ENCODE data around the gene RNF213.
"Not testable (repeated sequence)": the region's sequence is repeated elsewhere in the genome, so short reads cannot be mapped to it uniquely, and the experiment has no call there.

RNF213 gene

GRCh38 chr17:80223838-80224497 is 36.7 kb upstream of the RNF213 start:
- no peak for DNase-seq (ENCODE audit: low read depth in 4 of 4, low spot score in 1 of 4)

GRCh38 chr17:80224683-80225082 is 36.0 kb upstream of the RNF213 start:
- DNase-seq (ENCODE audit: low read depth in 4 of 4, low spot score in 1 of 4), result no peak

- no peak for DNase-seq (ENCODE audit: low read depth in 4 of 4, low spot score in 1 of 4)
These were observed 35.4 kb upstream of the RNF213 start for GRCh38 chr17:80225230-80225629.

DNA sequence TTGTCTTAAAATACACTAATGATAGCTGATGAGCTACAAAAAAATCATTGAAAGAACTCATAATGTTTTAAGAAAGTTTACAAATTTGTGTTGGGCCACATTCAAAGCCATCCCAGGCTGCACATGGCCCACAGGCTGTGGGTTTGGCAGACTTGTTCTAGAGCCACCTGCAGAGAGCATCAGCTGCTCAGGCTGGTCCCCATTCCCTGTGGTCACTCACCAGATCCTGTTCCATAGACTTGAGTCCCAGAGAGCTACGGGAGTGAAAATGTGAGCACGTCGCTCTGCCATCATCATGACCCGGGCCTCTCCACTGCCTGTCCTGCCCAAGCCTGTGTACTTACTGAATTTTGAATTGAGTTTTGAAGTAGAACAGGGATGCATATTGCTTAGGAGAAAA is 33.5 kb upstream of the RNF213 start:
- no peak for DNase-seq (ENCODE audit: low read depth in 4 of 4, low spot score in 1 of 4)

DNA sequence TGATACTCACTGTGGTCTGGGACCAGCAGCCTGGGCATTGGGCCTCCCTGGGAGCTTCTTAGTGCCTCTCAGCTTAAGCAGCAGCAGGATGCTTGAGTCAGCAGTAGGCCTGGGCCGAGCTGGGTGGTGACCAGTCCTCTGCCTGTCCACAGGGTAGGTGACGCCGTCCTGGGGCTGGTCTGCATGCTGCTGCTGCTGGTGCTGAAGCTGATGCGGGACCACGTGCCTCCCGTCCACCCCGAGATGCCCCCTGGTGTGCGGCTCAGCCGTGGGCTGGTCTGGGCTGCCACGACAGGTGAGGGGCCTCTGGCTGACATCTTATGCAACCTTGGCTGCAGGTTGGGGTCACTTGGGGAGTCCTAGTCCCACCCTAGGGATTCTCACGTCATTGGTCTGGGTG is 33.0 kb upstream of the RNF213 start:
- DNase-seq (ENCODE audit: low read depth in 4 of 4, low spot score in 1 of 4), result no peak

DNA sequence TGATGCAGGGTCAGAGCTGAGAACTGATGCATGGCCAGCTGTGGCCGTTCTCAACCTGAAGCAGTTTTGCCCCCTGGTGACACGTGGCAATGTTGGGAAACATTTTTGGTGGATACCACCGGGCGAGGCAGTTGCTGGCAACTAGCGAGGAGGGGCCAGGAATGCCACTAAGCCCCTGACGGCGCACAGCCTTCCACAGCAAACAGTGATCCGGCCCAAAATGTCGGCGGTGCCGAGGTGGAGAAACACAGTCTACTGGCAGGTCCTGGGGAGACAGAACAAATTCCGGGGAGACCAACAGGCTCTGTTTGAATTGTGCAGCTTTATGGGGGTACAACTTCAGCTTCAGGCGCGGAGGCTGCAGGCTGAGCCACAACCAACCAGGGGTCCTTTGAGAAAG is 32.2 kb upstream of the RNF213 start:
- no peak for DNase-seq (ENCODE audit: low read depth in 4 of 4, low spot score in 1 of 4)

- DNase-seq (ENCODE audit: low read depth in 4 of 4, low spot score in 1 of 4), result no peak
These were observed 31.6 kb upstream of the RNF213 start for GRCh38 chr17:80229011-80229410.

- DNase-seq (ENCODE audit: low read depth in 4 of 4, low spot score in 1 of 4), result no peak
These were observed 28.2 kb upstream of the RNF213 start for GRCh38 chr17:80232438-80232837.

- DNase-seq (ENCODE audit: low read depth in 4 of 4, low spot score in 1 of 4), result no peak
These were observed 27.4 kb upstream of the RNF213 start for GRCh38 chr17:80233202-80233601.

DNA sequence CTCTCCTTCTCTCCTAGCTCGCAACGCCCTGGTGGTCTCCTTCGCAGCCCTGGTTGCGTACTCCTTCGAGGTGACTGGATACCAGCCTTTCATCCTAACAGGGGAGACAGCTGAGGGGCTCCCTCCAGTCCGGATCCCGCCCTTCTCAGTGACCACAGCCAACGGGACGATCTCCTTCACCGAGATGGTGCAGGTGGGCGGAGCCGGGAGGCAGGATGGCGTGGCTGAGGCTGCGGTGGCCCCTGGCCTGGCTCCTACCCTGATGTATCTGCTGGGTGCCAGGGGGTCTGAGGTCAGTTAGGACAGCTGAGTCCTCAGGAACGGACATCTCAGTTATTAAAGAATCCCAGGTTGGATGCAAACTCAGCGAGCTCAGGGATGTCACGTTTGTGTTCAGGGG is 23.7 kb upstream of the RNF213 start:
- DNase-seq (ENCODE audit: low read depth in 4 of 4, low spot score in 1 of 4), result no peak

GRCh38 chr17:80237386-80237785 is 23.3 kb upstream of the RNF213 start:
- no peak for DNase-seq (ENCODE audit: low read depth in 4 of 4, low spot score in 1 of 4)

DNA sequence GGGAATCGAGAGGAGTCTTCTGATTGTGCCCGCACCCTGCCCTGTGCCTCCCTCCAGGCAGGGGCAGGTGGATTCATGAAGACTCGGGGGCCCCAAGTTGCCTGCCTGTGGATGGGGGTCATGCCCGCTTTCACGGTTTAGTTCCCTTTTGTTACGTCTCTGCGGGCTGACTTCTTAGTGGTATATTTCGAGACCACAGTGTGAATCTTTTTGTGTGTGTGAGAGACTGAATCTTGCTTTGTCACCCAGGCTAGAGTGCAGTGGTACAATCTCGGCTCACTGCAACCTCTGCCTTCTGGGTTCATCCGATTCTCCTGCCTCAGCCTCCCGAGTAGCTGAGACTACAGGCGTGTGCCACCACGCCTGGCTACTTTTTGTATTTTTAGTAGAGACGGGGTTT is 18.1 kb upstream of the RNF213 start:
- no peak for DNase-seq (ENCODE audit: low read depth in 4 of 4, low spot score in 1 of 4)

GRCh38 chr17:80243526-80244433 is 16.9 kb upstream of the RNF213 start:
- no peak for DNase-seq (ENCODE audit: low read depth in 4 of 4, low spot score in 1 of 4)

GRCh38 chr17:80244448-80244847 is 16.2 kb upstream of the RNF213 start:
- not testable (repeated sequence) for DNase-seq (ENCODE audit: low read depth in 4 of 4, low spot score in 1 of 4)

- no peak for DNase-seq (ENCODE audit: low read depth in 4 of 4, low spot score in 1 of 4)
These were observed 15.7 kb upstream of the RNF213 start for GRCh38 chr17:80244871-80245509.

DNA sequence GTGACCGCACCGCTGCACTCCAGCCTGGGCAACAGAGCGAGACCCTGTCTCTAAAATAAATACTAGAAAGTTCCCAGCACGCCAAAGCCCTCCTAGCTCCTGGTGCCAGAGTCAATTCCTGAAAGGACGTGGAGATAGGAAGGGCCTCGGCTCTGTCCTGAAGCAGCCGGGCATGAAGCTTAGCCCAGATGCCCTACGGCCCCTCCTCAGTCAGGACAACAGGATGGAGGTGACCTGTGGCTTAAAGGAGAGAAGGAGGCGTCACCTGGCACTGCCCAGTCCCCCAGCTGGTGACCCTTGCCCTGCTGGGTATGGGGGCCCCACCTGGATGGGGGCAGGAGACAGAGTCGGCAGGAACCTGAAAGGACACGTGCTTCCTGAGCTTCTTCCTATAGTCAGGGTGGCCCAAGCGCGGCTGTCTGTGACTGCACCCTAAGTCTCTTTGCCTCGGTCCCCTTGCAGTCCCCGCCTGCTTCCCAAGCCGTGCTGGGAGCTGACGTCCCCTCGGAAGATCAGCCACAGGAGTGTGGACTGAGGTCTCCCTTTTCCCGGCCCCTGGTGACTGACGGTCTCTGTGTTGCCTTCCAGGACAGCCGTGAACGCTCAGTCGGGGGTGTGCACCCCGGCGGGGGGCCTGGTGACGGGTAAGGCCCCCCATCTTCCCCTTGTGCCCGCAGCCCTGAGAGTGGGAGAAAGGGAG is 14.9 kb upstream of the RNF213 start:
- no peak for DNase-seq (ENCODE audit: low read depth in 4 of 4, low spot score in 1 of 4)

DNA sequence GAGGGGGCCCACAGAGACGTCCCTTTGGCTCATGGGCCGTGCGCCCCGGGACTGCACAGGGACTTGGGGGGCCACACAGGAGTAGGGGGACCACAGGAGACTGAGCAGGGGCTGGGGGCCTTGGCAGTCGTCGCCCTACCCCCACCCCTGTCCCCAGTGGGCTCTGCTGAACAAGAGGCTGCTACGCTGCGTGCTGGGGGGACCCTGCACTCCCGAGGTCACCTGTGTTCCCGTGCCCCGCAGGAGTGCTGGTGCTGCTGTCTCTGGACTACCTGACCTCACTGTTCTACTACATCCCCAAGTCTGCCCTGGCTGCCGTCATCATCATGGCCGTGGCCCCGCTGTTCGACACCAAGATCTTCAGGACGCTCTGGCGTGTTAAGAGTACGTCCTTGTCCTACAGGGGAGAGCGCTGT is 14.4 kb upstream of the RNF213 start:
- no peak for DNase-seq (ENCODE audit: low read depth in 4 of 4, low spot score in 1 of 4)

DNA sequence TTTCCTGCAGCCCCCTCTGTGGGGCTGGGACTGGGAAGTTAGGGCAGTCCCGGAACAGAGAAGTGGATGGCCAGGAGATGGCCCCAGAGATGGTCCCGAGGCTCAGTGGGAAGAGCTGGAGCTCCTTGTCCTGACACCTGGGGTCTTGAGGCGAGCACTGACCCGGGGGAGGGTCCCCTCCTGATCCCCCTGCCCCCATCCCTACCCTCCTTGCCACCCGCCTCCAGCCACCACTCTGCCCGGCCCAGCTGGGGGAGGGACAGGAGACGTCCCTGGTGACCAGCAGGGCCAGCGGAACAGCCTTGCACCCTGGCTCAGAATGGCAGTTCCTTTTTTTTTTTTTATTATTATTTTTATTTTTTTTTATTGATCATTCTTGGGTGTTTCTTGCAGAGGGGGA is 13.9 kb upstream of the RNF213 start:
- no peak for DNase-seq (ENCODE audit: low read depth in 4 of 4, low spot score in 1 of 4)

- DNase-seq (ENCODE audit: low read depth in 4 of 4, low spot score in 1 of 4), result no peak
These were observed 13.1 kb upstream of the RNF213 start for GRCh38 chr17:80247561-80247960.

DNA sequence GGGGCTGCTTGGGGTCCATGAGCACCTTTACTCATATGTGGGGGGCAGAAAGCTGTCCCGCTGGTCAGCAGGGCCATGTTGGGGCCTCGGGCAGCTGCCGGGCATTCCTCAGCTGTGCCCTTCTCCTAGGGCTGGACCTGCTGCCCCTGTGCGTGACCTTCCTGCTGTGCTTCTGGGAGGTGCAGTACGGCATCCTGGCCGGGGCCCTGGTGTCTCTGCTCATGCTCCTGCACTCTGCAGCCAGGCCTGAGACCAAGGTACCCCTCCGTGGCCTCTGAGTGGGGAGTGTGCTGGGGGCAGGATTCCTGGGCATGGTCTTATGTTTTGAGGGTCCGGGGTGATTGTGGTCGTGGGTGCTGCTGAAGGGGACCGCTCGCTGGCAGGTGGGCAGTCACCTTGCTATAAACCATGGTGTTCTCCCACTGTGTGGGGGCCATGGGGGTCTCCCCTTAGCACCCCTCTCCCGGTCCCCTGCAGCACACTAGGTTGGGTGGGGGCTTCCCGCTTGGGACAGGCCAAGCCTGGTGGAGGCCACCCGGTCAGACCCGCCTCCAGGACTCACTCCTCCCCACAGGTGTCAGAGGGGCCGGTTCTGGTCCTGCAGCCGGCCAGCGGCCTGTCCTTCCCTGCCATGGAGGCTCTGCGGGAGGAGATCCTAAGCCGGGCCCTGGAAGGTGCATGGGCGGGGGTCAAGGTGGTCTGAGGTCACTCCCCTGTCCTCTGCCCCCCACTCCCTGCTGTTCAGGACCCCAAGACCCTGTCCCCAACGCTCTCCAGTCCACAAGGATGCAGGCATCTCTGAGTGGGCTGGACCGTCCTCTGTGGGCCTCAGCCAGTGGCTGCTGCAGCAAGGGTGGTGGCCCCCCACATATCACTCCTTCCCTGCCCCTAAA is 12.4 kb upstream of the RNF213 start:
- DNase-seq (ENCODE audit: low read depth in 4 of 4, low spot score in 1 of 4), result no peak

All from stimulated activated CD4-positive, alpha-beta T cell treated with anti-CD3 and anti-CD28 coated beads, Interleukin-1b, Interleukin-23, amount 100 ng/mL, for 24 hours (primary cell).